SK-N-SH treated with all-trans-retinoic acid at 6 μM for 48 hours (cell line): ENCODE results near the gene LMOD3.

Experiments used
- ATAC-seq: fragments of 200-7000 bp; cut with Tn5 transposase; 3 replicates; pipeline ENCODE4 v1.9.1; 2020; ENCODE audit warnings: mild to moderate bottlenecking, moderate library complexity
- ARNTL ChIP-seq: fragments of 450-650 bp; formaldehyde crosslinking; IDR thresholded peaks from 2 replicates; pipeline ENCODE4 v1.5.0; 2020; ENCODE audit warnings: low read depth, mild to moderate bottlenecking, moderate library complexity, borderline replicate concordance
- BACH2 ChIP-seq: fragments of 250-450 bp; sonication (Bioruptor Pico); IDR thresholded peaks from 2 replicates; pipeline ENCODE4 v1.9.0; 2021; ENCODE audit warnings: mild to moderate bottlenecking, borderline replicate concordance
- CREB5 ChIP-seq: fragments of 250-450 bp; sonication (Bioruptor Pico); IDR thresholded peaks from 2 replicates; pipeline ENCODE4 v1.5.1; 2020; ENCODE audit warnings: low read depth, mild to moderate bottlenecking, moderate library complexity
- CSDC2 ChIP-seq: fragments of 250-450 bp; sonication (Bioruptor Pico); IDR thresholded peaks from 2 replicates; pipeline ENCODE4 v1.5.0; 2020; ENCODE audit warnings: mild to moderate bottlenecking, moderate library complexity
- CSRNP3 ChIP-seq: fragments of 250-450 bp; sonication (Bioruptor Pico); IDR thresholded peaks from 2 replicates; pipeline ENCODE4 v1.5.1; 2021; ENCODE audit warnings: mild to moderate bottlenecking, moderate library complexity
- ESRRG ChIP-seq: fragments of 250-450 bp; sonication (Bioruptor Pico); IDR thresholded peaks from 2 replicates; pipeline ENCODE4 v1.6.1; 2021; ENCODE audit warnings: mild to moderate bottlenecking
- GLIS3 ChIP-seq: fragments of 250-450 bp; sonication (Bioruptor Pico); IDR thresholded peaks from 2 replicates; pipeline ENCODE4 v1.5.0; 2020; ENCODE audit warnings: mild to moderate bottlenecking, moderate library complexity
- ISL1 ChIP-seq: fragments of 250-450 bp; sonication (Bioruptor Pico); IDR thresholded peaks from 2 replicates; pipeline ENCODE4 v2.1.2; 2022; ENCODE audit warnings: mild to moderate bottlenecking, moderate library complexity
- OSR1 ChIP-seq: fragments of 250-450 bp; sonication (Bioruptor Pico); IDR thresholded peaks from 2 replicates; pipeline ENCODE4 v1.8.0; 2022; ENCODE audit warnings: moderate library complexity, mild to moderate bottlenecking, inconsistent platforms
- POU6F1 ChIP-seq: fragments of 250-450 bp; sonication (Bioruptor Pico); IDR thresholded peaks from 2 replicates; pipeline ENCODE4 v1.8.0; 2021; ENCODE audit warnings: low read depth, mild to moderate bottlenecking, moderate library complexity, borderline replicate concordance
- PPARA ChIP-seq: fragments of 250-450 bp; sonication (Bioruptor Pico); IDR thresholded peaks from 2 replicates; pipeline ENCODE4 v1.5.0; 2020; ENCODE audit warnings: mild to moderate bottlenecking, borderline replicate concordance
- RARB ChIP-seq: fragments of 250-450 bp; sonication (Bioruptor Pico); IDR thresholded peaks from 2 replicates; pipeline ENCODE4 v1.8.0; 2021; ENCODE audit warnings: mild to moderate bottlenecking, moderate library complexity
- SNAI2 ChIP-seq: fragments of 250-450 bp; sonication (Bioruptor Pico); IDR thresholded peaks from 2 replicates; pipeline ENCODE4 v1.5.0; 2020; ENCODE audit warnings: mild to moderate bottlenecking, moderate library complexity
- TCF4 ChIP-seq: fragments of 250-450 bp; sonication (Bioruptor Pico); IDR thresholded peaks from 2 replicates; pipeline ENCODE4 v1.8.0; 2021; ENCODE audit warnings: mild to moderate bottlenecking, moderate library complexity, borderline replicate concordance
- TOX ChIP-seq: fragments of 250-450 bp; sonication (Bioruptor Pico); IDR thresholded peaks from 2 replicates; pipeline ENCODE4 v1.8.0; 2021; ENCODE audit warnings: mild to moderate bottlenecking, moderate library complexity, borderline replicate concordance
- ZC3H10 ChIP-seq: fragments of 250-450 bp; sonication (Bioruptor Pico); IDR thresholded peaks from 2 replicates; pipeline ENCODE4 v1.5.1; 2021; ENCODE audit warnings: mild to moderate bottlenecking, moderate library complexity
- ZFP3 ChIP-seq: fragments of 250-450 bp; sonication (Bioruptor Pico); IDR thresholded peaks from 2 replicates; pipeline ENCODE4 v1.5.0; 2020; ENCODE audit warnings: mild to moderate bottlenecking, moderate library complexity
- ZFP30 ChIP-seq: fragments of 450-650 bp; formaldehyde crosslinking; IDR thresholded peaks from 2 replicates; pipeline ENCODE4 v1.5.0; 2022; ENCODE audit warnings: mild to moderate bottlenecking, moderate library complexity
- ZNF565 ChIP-seq: fragments of 450-650 bp; formaldehyde crosslinking; conservative IDR thresholded peaks from 2 replicates; pipeline ENCODE4 v1.5.0; 2020; ENCODE audit warnings: low read depth, mild to moderate bottlenecking, moderate library complexity
- ZNF70 ChIP-seq: fragments of 450-650 bp; formaldehyde crosslinking; IDR thresholded peaks from 2 replicates; pipeline ENCODE4 v1.5.0; 2020; ENCODE audit warnings: mild to moderate bottlenecking, moderate library complexity
- TF ChIP-seq, protein P1 (sequence below): fragments of 250-450 bp; sonication (Bioruptor Pico); IDR thresholded peaks from 2 replicates; pipeline ENCODE4 v1.8.0; 2020; ENCODE audit warnings: mild to moderate bottlenecking, moderate library complexity, borderline replicate concordance
- TF ChIP-seq, protein P2 (sequence below): fragments of 250-450 bp; sonication (Bioruptor Pico); IDR thresholded peaks from 2 replicates; pipeline ENCODE4 v1.5.0; 2020; ENCODE audit warnings: mild to moderate bottlenecking, moderate library complexity

The LMOD3 gene

GRCh38 chr3:69105320-69105719, 17.1 kb downstream of the LMOD3 start (continued):
- TF ChIP-seq, protein P1, sequence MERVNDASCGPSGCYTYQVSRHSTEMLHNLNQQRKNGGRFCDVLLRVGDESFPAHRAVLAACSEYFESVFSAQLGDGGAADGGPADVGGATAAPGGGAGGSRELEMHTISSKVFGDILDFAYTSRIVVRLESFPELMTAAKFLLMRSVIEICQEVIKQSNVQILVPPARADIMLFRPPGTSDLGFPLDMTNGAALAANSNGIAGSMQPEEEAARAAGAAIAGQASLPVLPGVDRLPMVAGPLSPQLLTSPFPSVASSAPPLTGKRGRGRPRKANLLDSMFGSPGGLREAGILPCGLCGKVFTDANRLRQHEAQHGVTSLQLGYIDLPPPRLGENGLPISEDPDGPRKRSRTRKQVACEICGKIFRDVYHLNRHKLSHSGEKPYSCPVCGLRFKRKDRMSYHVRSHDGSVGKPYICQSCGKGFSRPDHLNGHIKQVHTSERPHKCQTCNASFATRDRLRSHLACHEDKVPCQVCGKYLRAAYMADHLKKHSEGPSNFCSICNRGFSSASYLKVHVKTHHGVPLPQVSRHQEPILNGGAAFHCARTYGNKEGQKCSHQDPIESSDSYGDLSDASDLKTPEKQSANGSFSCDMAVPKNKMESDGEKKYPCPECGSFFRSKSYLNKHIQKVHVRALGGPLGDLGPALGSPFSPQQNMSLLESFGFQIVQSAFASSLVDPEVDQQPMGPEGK (CRISPR knock-in tag): no peak

DNA sequence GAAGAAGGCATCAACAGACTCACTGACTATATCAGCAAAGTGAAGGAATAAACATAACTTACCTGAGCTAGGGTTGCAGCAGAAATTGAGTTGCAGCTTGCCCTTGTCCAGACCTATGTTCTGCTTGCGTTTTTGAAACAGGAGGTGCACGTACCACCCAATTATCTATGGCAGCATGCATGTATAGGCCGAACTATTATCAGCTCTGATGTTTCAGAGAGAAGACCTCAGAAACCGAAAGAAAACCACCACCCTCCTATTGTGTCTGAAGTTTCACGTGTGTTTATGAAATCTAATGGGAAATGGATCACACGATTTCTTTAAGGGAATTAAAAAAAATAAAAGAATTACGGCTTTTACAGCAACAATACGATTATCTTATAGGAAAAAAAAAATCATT, 17.8 kb downstream of the LMOD3 start:
- ATAC-seq: no peak
- no peak for TF ChIP-seq ZFP3 (CRISPR knock-in tag)
- no peak for TF ChIP-seq RARB (CRISPR knock-in tag)
- no peak for TF ChIP-seq CSDC2 (CRISPR knock-in tag)
- no peak for TF ChIP-seq POU6F1
- no peak for TF ChIP-seq ARNTL (CRISPR knock-in tag)
- TF ChIP-seq CSRNP3 (CRISPR knock-in tag): no peak
- TF ChIP-seq ESRRG (CRISPR knock-in tag): no peak
- no peak for TF ChIP-seq PPARA (CRISPR knock-in tag)
- no peak for TF ChIP-seq SNAI2 (CRISPR knock-in tag)
- no peak for TF ChIP-seq OSR1 (CRISPR knock-in tag)
- no peak for TF ChIP-seq ZNF565 (CRISPR knock-in tag)
- no peak for TF ChIP-seq TOX
- no peak for TF ChIP-seq ZNF70 (CRISPR knock-in tag)
- TF ChIP-seq ZC3H10 (CRISPR knock-in tag): no peak
- TF ChIP-seq BACH2 (CRISPR knock-in tag): no peak
- no peak for TF ChIP-seq ISL1 (CRISPR knock-in tag)
- TF ChIP-seq CREB5 (CRISPR knock-in tag): no peak
- no peak for TF ChIP-seq TCF4
- no peak for TF ChIP-seq GLIS3 (CRISPR knock-in tag)

- TF ChIP-seq ZNF565 (CRISPR knock-in tag) (no peak), ESRRG (CRISPR knock-in tag) (no peak), SNAI2 (CRISPR knock-in tag) (no peak), GLIS3 (CRISPR knock-in tag) (no peak), ISL1 (CRISPR knock-in tag) (no peak), BACH2 (CRISPR knock-in tag) (no peak), ZFP3 (CRISPR knock-in tag) (no peak), ZNF70 (CRISPR knock-in tag) (no peak), ZFP30 (CRISPR knock-in tag) (no peak), ARNTL (CRISPR knock-in tag) (no peak)
- TF ChIP-seq, protein P2, sequence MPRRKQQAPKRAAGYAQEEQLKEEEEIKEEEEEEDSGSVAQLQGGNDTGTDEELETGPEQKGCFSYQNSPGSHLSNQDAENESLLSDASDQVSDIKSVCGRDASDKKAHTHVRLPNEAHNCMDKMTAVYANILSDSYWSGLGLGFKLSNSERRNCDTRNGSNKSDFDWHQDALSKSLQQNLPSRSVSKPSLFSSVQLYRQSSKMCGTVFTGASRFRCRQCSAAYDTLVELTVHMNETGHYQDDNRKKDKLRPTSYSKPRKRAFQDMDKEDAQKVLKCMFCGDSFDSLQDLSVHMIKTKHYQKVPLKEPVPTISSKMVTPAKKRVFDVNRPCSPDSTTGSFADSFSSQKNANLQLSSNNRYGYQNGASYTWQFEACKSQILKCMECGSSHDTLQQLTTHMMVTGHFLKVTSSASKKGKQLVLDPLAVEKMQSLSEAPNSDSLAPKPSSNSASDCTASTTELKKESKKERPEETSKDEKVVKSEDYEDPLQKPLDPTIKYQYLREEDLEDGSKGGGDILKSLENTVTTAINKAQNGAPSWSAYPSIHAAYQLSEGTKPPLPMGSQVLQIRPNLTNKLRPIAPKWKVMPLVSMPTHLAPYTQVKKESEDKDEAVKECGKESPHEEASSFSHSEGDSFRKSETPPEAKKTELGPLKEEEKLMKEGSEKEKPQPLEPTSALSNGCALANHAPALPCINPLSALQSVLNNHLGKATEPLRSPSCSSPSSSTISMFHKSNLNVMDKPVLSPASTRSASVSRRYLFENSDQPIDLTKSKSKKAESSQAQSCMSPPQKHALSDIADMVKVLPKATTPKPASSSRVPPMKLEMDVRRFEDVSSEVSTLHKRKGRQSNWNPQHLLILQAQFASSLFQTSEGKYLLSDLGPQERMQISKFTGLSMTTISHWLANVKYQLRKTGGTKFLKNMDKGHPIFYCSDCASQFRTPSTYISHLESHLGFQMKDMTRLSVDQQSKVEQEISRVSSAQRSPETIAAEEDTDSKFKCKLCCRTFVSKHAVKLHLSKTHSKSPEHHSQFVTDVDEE: no peak
Observed at GRCh38 chr3:69103123-69103522, 19.3 kb downstream of the LMOD3 start.

More at GRCh38 chr3:69103123-69103522, 19.3 kb downstream of the LMOD3 start:
- no peak for ATAC-seq
